ENCODE measurements around the gene C1QTNF12. TPM values are rescaled to one million over a fixed set of nuclear protein-coding genes. Genes with fewer than 3 reads are reported as not detected.

Gene C1QTNF12
- total RNA-seq, 3 donors from 2014 or later: 2.0 TPM; not detected in 2

GRCh38 chr1:1268284-1268682 is 21.8 kb upstream of the C1QTNF12 start:
- Histone ChIP-seq H3K27ac (no peak overlapping the region), H3K4me1 (peaks cover 13 to 22% of the 10 kb centered on the region in 2 donors), H3K36me3 (no peaks in the 10 kb centered on the region), H3K4me3 (no peak overlapping the region), H3K27me3 (no peaks in the 10 kb centered on the region), H3K9me3 (no peaks in the 10 kb centered on the region)
- intact Hi-C loops (cut with DNase I; ENCODE audit: low total_unique reads): no loop called here
- DNase-seq (ENCODE audit: low spot score in 2 of 2): no peak
- no peak for TF ChIP-seq POLR2AphosphoS5 (IDR thresholded peaks at IDR 0.05)
- no peak for TF ChIP-seq POLR2A (IDR thresholded peaks at IDR 0.05)
- TF ChIP-seq CTCF (IDR thresholded peaks at IDR 0.05): no peak

GRCh38 chr1:1267488-1268283 is 21.2 kb upstream of the C1QTNF12 start:
- Histone ChIP-seq H3K27me3 (no peaks in the 10 kb centered on the region), H3K4me1 (peaks cover 13 to 22% of the 10 kb centered on the region in 2 donors), H3K9me3 (no peaks in the 10 kb centered on the region), H3K4me3 (no peak overlapping the region), H3K36me3 (no peaks in the 10 kb centered on the region), H3K27ac (no peak overlapping the region)
- no peak for DNase-seq (ENCODE audit: low spot score in 2 of 2)
- TF ChIP-seq POLR2A (IDR thresholded peaks at IDR 0.05) (no peak), POLR2AphosphoS5 (IDR thresholded peaks at IDR 0.05) (no peak), CTCF (IDR thresholded peaks at IDR 0.05) (no peak)
- intact Hi-C loops (cut with DNase I; ENCODE audit: low total_unique reads): no loop called here

- DNase-seq (ENCODE audit: low spot score in 2 of 2): no peak
- Histone ChIP-seq H3K4me3 (no peak overlapping the region), H3K27ac (no peak overlapping the region), H3K27me3 (no peaks in the 10 kb centered on the region), H3K9me3 (no peaks in the 10 kb centered on the region), H3K4me1 (no peaks in the 10 kb centered on the region), H3K36me3 (peaks cover 8% of the 10 kb centered on the region)
- TF ChIP-seq POLR2A (IDR thresholded peaks at IDR 0.05) (no peak), CTCF (IDR thresholded peaks at IDR 0.05) (no peak), POLR2AphosphoS5 (IDR thresholded peaks at IDR 0.05) (no peak)
- intact Hi-C loops (cut with DNase I; ENCODE audit: low total_unique reads): no loop called here
Observed at GRCh38 chr1:1264868-1265272, 18.3 kb upstream of the C1QTNF12 start.

GRCh38 chr1:1264026-1264425 is 17.5 kb upstream of the C1QTNF12 start:
- DNase-seq (ENCODE audit: low spot score in 2 of 2): no peak
- H3K36me3 ChIP-seq: peaks cover 8% of the 10 kb centered on the region
- intact Hi-C loops (cut with DNase I; ENCODE audit: low total_unique reads): no loop called here
- H3K9me3 ChIP-seq: no peaks in the 10 kb centered on the region
- no peak overlapping the region for H3K4me3 ChIP-seq
- H3K27ac ChIP-seq: no peak overlapping the region
- no peaks in the 10 kb centered on the region for H3K27me3 ChIP-seq
- no peaks in the 10 kb centered on the region for H3K4me1 ChIP-seq
- TF ChIP-seq CTCF (IDR thresholded peaks at IDR 0.05) (no peak), POLR2A (IDR thresholded peaks at IDR 0.05) (no peak), POLR2AphosphoS5 (IDR thresholded peaks at IDR 0.05) (no peak)

- H3K4me3 ChIP-seq: no peak overlapping the region
- no peaks in the 10 kb centered on the region for H3K9me3 ChIP-seq
- peaks cover 8% of the 10 kb centered on the region for H3K36me3 ChIP-seq
- H3K27me3 ChIP-seq: no peaks in the 10 kb centered on the region
- intact Hi-C loops (cut with DNase I; ENCODE audit: low total_unique reads): no loop called here
- TF ChIP-seq CTCF (IDR thresholded peaks at IDR 0.05) (no peak), POLR2AphosphoS5 (IDR thresholded peaks at IDR 0.05) (no peak), POLR2A (IDR thresholded peaks at IDR 0.05) (no peak)
- no peak overlapping the region for H3K27ac ChIP-seq
- H3K4me1 ChIP-seq: no peaks in the 10 kb centered on the region
- DNase-seq (ENCODE audit: low spot score in 2 of 2): no peak
Observed at GRCh38 chr1:1262758-1263157, 16.2 kb upstream of the C1QTNF12 start.

Measured in breast epithelium (tissue), 4 donors.